Thoracic aorta (tissue), 2 donors: ENCODE measurements around the gene RRP9. TPM values are rescaled to one million over a fixed set of nuclear protein-coding genes. Genes with fewer than 3 reads are reported as not detected.

Experiments used
- ATAC-seq: fragments of 150-250 bp; one replicate; pipeline ENCODE4 v1.8.0; 2017; ENCODE audit warnings: low read depth; ENCODE audit not compliant: insufficient number of reproducible peaks, low FRiP score
- DNase-seq: peaks from one replicate; pipeline ENCODE4 v3.0.0-alpha.2; 2020; ENCODE audit warnings: low spot score
- H3K27ac ChIP-seq, 2 donors: fragments of 200-600 bp; sonication (generic); 1 replicate in 1 of 2; 2 replicates in 1 of 2; pipeline ENCODE4 v1.5.1; 2016; ENCODE audit warnings: mild to moderate bottlenecking in 2 of 2, moderate library complexity in 2 of 2
- H3K27me3 ChIP-seq: fragments of 200-600 bp; sonication (generic); replicated peaks from 2 replicates; pipeline ENCODE4 v1.6.0; 2016; ENCODE audit warnings: mild to moderate bottlenecking; ENCODE audit not compliant: insufficient read depth
- H3K36me3 ChIP-seq: fragments of 200-600 bp; sonication (generic); one replicate; pipeline ENCODE4 v1.5.1; 2016
- H3K4me1 ChIP-seq, 2 donors: fragments of 200-600 bp; sonication (generic); 1 replicate in 1 of 2; 2 replicates in 1 of 2; pipeline versions ENCODE4 v1.5.1 to v1.6.0; 2016; ENCODE audit warnings: low read depth in 2 of 2, mild to moderate bottlenecking in 1 of 2; ENCODE audit not compliant: control insufficient read depth in 1 of 2
- H3K4me3 ChIP-seq: fragments of 200-600 bp; sonication (generic); 2 replicates; pipeline ENCODE4 v1.5.1; 2016; ENCODE audit warnings: mild to moderate bottlenecking
- H3K9me3 ChIP-seq: fragments of 200-600 bp; sonication (generic); 2 replicates; pipeline ENCODE4 v1.5.1; 2016
- total RNA-seq, 2 donors: library from RNA; depleted of rRNA; stranded (reverse); fragments of >200 nt; gene quantifications; one replicate each; pipeline versions ENCODE4 v1.1.0 to v1.2.3, GENCODE V29; 2016
- TF ChIP-seq, protein P1 (sequence below): fragments of 200-600 bp; sonication (generic); IDR thresholded peaks from one replicate; pipeline ENCODE4 v1.5.1; 2019; ENCODE audit warnings: antibody characterized with exemption

RRP9 gene
- total RNA-seq, 2 donors from 2014 or later = 7.7 to 21.8 TPM

DNA sequence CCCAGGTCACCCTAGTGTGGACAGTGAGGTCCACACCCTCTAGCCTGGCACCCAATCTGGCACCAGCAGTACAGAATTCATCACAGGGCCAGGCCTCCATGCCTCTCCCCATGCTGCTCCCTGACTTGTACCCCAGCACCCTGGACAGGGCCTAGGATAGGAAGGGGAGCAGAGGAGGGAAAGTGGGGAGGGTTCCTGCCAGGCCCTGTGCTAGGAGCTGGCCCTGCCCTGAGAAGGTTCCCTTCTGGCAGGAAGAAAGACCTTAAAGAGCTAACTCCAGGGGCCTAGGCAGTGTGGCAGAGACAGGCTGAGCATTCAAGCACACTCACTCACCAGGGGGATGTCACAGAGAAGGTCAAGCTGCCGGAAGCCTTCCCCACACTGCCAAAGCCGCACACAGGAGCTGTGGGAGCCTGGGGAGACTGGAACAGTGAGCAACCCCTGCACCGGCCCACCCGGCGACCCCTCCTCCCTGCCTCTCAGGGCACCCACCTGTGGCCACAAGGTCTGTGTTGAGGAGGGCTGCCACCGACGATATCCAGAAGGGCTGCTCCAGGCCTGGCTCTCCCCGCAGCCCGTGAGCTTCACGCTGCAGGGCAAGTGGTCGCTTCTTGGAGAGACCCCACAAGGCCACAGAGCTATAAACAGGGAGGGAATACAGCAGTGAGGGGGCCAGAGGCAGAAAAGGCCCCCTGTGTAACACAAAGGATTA is 7.4 kb downstream of the RRP9 start:
- ATAC-seq (no peak), DNase-seq (no peak)
- Histone ChIP-seq H3K4me1 (no peaks in the 10 kb centered on the region), H3K36me3 (peaks cover 39% of the 10 kb centered on the region), H3K4me3 (no peak overlapping the region), H3K27me3 (no peaks in the 10 kb centered on the region), H3K27ac (no peak overlapping the region), H3K9me3 (no peaks in the 10 kb centered on the region)
- TF ChIP-seq, protein P1, sequence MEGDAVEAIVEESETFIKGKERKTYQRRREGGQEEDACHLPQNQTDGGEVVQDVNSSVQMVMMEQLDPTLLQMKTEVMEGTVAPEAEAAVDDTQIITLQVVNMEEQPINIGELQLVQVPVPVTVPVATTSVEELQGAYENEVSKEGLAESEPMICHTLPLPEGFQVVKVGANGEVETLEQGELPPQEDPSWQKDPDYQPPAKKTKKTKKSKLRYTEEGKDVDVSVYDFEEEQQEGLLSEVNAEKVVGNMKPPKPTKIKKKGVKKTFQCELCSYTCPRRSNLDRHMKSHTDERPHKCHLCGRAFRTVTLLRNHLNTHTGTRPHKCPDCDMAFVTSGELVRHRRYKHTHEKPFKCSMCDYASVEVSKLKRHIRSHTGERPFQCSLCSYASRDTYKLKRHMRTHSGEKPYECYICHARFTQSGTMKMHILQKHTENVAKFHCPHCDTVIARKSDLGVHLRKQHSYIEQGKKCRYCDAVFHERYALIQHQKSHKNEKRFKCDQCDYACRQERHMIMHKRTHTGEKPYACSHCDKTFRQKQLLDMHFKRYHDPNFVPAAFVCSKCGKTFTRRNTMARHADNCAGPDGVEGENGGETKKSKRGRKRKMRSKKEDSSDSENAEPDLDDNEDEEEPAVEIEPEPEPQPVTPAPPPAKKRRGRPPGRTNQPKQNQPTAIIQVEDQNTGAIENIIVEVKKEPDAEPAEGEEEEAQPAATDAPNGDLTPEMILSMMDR = no peak

DNA sequence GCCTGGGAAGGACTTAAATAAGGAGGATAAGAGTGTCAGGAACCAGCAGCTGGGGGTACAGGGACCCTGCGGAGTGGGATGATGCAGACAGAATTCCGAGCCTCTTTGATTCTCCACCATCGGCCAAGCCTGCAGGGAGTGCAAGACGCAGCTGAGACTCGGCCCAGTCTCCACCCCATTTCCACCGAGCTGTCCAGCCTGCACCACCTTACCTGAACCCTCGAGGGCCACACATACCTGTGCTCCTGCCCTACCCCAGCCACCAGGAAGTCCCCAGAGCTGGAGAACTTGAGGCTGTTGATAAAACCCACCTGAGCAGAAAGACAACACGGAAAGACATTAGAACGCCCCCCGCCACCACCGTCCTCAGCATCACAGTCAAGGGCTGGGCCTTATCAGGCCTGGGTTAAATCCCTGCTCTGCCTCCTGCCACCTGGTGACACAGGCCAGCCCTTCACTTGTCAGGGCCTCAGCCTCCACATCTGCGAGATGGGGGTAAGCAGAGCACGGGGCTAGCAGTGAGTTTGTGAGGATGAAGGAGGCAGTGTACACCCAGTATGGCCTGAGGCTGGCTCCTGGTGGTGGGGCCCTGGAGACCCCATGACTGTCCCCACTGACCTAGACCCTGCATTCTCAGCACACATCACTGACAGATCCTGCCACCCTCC is 8.1 kb downstream of the RRP9 start:
- no peak for ATAC-seq

DNA sequence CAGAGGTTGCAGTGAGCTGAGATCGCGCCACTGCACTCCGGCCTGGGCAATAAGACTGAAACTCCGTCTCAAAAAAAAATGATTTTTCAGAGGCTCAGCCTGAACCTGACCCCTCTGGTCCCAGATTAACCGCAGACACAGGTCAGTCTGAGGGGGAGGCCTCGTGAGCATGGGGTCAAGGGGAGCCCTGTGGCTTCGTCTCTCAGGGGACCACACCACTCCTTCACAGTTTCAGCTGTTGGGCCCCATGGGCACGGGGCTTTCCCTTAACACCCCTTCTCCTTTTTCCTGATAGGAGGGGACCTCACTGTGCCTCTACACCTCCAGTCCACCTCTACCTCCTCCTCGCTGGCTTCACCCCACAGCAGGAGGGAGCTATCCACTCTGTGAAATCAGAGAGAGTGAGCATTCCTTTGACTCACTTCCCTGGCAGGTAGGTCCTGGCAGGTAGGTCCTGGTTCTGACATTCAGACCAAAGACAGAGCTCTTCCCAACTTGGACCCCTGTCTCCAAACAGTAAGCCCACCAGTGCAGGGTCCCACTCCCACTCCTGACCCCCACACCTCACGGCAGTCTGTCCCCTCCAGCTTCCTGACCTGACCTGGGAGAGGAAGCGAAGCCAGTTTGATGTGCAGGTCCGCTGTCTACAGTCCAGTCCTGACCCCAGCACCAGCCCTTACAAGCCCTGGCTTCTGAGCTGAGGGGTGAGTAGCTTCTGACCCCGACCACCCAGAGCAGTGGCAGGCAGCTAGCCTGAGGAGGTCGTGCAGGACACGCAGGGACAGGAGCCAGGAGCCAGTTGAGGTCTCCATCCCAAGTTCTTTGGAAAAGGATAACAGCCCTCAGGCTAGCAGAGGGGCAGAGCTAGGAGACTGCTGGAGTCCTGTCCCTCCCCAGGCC is 9.0 kb downstream of the RRP9 start:
- H3K27ac ChIP-seq = no peak overlapping the region
- TF ChIP-seq, protein P1 = no peak
- no peaks in the 10 kb centered on the region for H3K27me3 ChIP-seq
- H3K4me1 ChIP-seq = no peaks in the 10 kb centered on the region
- H3K4me3 ChIP-seq = no peak overlapping the region
- no peak for DNase-seq
- no peak for ATAC-seq
- peaks cover 39% of the 10 kb centered on the region for H3K36me3 ChIP-seq
- no peaks in the 10 kb centered on the region for H3K9me3 ChIP-seq

More for the DNA sequence above, 8.1 kb downstream of the RRP9 start:
- no peaks in the 10 kb centered on the region for H3K9me3 ChIP-seq
- no peak for DNase-seq
- TF ChIP-seq, protein P1 = no peak
- no peaks in the 10 kb centered on the region for H3K27me3 ChIP-seq
- H3K4me3 ChIP-seq = no peak overlapping the region
- peaks cover 39% of the 10 kb centered on the region for H3K36me3 ChIP-seq
- no peak overlapping the region for H3K27ac ChIP-seq
- H3K4me1 ChIP-seq = no peaks in the 10 kb centered on the region

DNA sequence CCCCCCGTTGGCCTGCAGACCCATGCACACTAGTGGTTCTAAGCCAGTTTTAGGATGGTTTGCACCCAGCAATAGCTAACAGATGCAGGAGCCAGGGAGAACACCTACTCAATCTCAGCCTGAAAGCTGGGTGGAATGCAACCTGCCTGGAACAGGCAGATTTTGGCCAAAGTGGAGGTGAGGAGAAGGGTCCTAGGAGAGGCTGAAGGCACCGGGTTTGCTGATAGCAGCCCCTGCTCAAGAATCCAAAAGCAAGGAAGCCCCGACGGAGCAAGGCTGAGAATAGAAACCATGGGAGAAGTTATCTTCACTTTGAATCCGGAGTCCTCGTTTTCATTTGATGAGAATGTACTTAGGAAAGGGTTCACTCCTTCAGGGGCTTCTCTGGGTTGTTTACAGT is 9.9 kb downstream of the RRP9 start:
- H3K36me3 ChIP-seq = peaks cover 35% of the 10 kb centered on the region
- no peaks in the 10 kb centered on the region for H3K4me1 ChIP-seq
- DNase-seq (no peak), ATAC-seq (no peak)
- no peak overlapping the region for H3K27ac ChIP-seq
- H3K9me3 ChIP-seq = no peaks in the 10 kb centered on the region
- no peaks in the 10 kb centered on the region for H3K27me3 ChIP-seq
- TF ChIP-seq, protein P1 = no peak
- H3K4me3 ChIP-seq = no peak overlapping the region

DNA sequence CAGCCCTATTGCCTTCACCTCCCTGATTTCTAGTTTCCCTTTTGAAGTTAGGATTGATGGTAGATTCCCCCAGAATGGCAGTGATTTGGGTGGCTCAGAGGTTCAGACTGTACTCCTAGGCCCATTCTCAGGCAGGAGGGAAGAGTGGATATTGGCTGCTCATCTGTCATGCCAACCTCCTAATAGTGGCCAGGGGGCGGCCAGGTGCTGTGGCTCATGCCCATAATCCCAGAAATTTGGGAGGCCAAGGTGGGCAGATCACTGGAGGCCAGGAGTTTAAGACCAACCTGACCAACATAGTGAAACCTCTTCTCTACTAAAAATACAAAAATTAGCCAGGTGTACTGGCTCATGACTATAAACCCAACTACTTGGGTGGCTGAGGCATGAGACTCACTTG is 11.3 kb downstream of the RRP9 start:
- peaks cover 23% of the 10 kb centered on the region for H3K36me3 ChIP-seq
- DNase-seq (no peak), ATAC-seq (no peak)
- H3K9me3 ChIP-seq = no peaks in the 10 kb centered on the region
- no peaks in the 10 kb centered on the region for H3K27me3 ChIP-seq
- H3K4me1 ChIP-seq = no peaks in the 10 kb centered on the region
- H3K4me3 ChIP-seq = no peak overlapping the region
- H3K27ac ChIP-seq = no peak overlapping the region
- TF ChIP-seq, protein P1 = no peak
